Right lobe of liver (tissue), 6 donors: Measurements from ENCODE around the gene CXCR1. TPM values are rescaled to one million over a fixed set of nuclear protein-coding genes. Genes with fewer than 3 reads are reported as not detected.
A peak's percentile ranks its signal among the peaks of the same experiment; 100 is the strongest.

ENCODE experiments used
- ATAC-seq, 4 donors: fragments of 200-7000 bp; cut with Tn5 transposase; one replicate each; pipeline ENCODE4 v1.9.1; 2020; ENCODE audit warnings: mild to moderate bottlenecking in 4 of 4, moderate library complexity in 4 of 4
- DNase-seq, 3 donors: peaks; one replicate each; pipeline ENCODE4 v3.0.0-alpha.2; 2020
- H3K27ac ChIP-seq, 3 donors: fragments of 200-600 bp; one replicate each; pipeline ENCODE4 v1.8.0; 2022
- H3K27me3 ChIP-seq, 2 donors: fragments of 200-600 bp; one replicate each; pipeline ENCODE4 v1.8.0; 2022
- H3K36me3 ChIP-seq, 4 donors: fragments of 200-600 bp; sonication (generic) in 1 of 4; one replicate each; pipeline versions ENCODE4 v1.5.1 to v1.8.0; 2017 to 2022; ENCODE audit warnings: control low read depth in 1 of 4
- H3K4me1 ChIP-seq, 4 donors: fragments of 200-600 bp; sonication (generic) in 1 of 4; one replicate each; pipeline versions ENCODE4 v1.5.1 to v1.8.0; 2017 to 2022; ENCODE audit warnings: control low read depth in 1 of 4
- H3K4me3 ChIP-seq, 3 donors: fragments of 200-600 bp; one replicate each; pipeline ENCODE4 v1.8.0; 2022
- H3K9me3 ChIP-seq, 4 donors: fragments of 200-600 bp; sonication (generic) in 1 of 4; one replicate each; pipeline versions ENCODE4 v1.5.1 to v1.8.0; 2017 to 2022; ENCODE audit warnings: control low read depth in 1 of 4
- POLR2A ChIP-seq: fragments of 450-650 bp; IDR thresholded peaks from one replicate; pipeline ENCODE4 v1.6.1; 2017; ENCODE audit warnings: antibody characterized with exemption, mild to moderate bottlenecking
- WGBS: methylation state at CpG from one replicate; pipeline ENCODE4 v1.1.6; 2018; ENCODE audit warnings: low coverage, low lambda C conversion rate; ENCODE audit not compliant: insufficient coverage; ENCODE audit errors: missing lambda C conversion rate; 5-methylcytosine and 5-hydroxymethylcytosine counted together
- intact Hi-C, 2 donors: fragments of 100-400 bp; cut with DNase I; formaldehyde crosslinking; loops; one replicate each; pipeline versions ENCODE4 v1.11.2 to v1.14.1; 2022
- total RNA-seq, 6 experiments: library from RNA; depleted of rRNA in 2 of 6; stranded (reverse); fragments of >200 nt in 2 of 6; fragmentation: NEBNext Ultra II Directional in 3 of 6; extraction: Animal tissue kit (Norgen Biotek cat#: 25700) in 3 of 6; gene quantifications; one replicate each; pipeline versions ENCODE4 v1.1.0 to v1.2.4, GENCODE V29; 2016 to 2023
- TF ChIP-seq, protein P1 (sequence below), 4 donors: fragments of 200-600 bp in 3 of 4; fragments of 450-650 bp in 1 of 4; IDR thresholded peaks; one replicate each; pipeline versions ENCODE4 v1.5.1 to v1.8.0; 2016 to 2022; ENCODE audit warnings: antibody characterized with exemption in 4 of 4, mild to moderate bottlenecking in 2 of 4
- donor health status: DM: no; HTN: yes; CAD: no.
- donor health status: DM: no; HTN: no; CAD: no.
- donor health status: DM: no; HTN: no; CAD: no.
- donor health status: DM: no; HTN: yes; CAD: no.
- donor health status: DM: no; HTN: yes; CAD: no.

The CXCR1 gene
- total RNA-seq, 6 experiments from 2014 or later: 0.40 to 1.6 (median 0.74) TPM

DNA sequence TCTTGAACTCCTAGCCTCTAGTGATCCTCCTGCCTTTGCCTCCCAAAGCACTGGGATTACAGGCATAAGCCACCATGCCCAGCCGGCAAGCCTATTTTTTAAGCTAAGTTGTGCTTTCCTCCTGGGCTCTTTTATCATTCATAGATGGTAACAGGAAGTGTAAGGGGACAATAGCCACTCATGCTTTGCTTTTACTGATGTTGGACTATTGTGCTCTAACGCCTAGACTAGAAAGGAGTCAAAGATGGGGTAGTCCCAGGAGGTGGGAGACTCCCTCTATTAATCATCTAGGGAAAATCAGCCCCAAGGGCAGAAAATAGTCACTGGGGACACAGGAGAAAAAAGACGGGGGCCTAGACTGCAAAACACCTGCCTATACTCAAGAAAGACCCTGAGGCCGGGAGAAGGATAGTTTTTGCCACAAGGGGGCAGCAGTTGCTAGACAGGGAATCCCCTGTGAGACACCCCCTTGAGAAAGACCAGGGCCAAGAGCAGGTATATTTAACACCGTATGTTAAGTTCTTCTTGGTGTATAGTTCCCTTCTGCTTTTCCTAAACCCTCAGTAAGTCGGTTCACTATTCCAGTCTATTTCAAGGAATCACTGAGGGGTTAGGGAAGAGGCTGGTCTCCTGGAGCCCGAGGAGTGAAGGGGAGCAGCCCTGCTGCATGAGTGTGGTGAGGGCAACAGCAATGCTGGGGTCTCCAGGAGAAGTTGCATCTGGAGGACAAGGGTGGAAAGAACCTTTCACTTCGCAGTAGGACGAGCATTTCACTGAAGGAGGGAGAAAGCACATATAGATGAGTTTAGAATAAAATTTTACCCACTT lies 2.1 kb upstream of the CXCR1 start:
- intact Hi-C loops: no loop called here
- no peak for TF ChIP-seq POLR2A
- TF ChIP-seq, protein P1, sequence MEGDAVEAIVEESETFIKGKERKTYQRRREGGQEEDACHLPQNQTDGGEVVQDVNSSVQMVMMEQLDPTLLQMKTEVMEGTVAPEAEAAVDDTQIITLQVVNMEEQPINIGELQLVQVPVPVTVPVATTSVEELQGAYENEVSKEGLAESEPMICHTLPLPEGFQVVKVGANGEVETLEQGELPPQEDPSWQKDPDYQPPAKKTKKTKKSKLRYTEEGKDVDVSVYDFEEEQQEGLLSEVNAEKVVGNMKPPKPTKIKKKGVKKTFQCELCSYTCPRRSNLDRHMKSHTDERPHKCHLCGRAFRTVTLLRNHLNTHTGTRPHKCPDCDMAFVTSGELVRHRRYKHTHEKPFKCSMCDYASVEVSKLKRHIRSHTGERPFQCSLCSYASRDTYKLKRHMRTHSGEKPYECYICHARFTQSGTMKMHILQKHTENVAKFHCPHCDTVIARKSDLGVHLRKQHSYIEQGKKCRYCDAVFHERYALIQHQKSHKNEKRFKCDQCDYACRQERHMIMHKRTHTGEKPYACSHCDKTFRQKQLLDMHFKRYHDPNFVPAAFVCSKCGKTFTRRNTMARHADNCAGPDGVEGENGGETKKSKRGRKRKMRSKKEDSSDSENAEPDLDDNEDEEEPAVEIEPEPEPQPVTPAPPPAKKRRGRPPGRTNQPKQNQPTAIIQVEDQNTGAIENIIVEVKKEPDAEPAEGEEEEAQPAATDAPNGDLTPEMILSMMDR (IDR thresholded peaks at IDR 0.05): peak; percentile 28 to 70 (median 63)
- Histone ChIP-seq H3K36me3 (no peaks in the 10 kb centered on the region), H3K9me3 (no peaks in the 10 kb centered on the region), H3K4me3 (no peak overlapping the region), H3K27ac (no peak overlapping the region), H3K27me3 (no peaks in the 10 kb centered on the region), H3K4me1 (no peaks in the 10 kb centered on the region)
- DNase-seq (peak in 1 of 3 donors; percentile 30), ATAC-seq (peak; percentile 47 to 69 (median 53))
- 39% methylated on average over 8 of the region's 9 CpGs for WGBS

DNA sequence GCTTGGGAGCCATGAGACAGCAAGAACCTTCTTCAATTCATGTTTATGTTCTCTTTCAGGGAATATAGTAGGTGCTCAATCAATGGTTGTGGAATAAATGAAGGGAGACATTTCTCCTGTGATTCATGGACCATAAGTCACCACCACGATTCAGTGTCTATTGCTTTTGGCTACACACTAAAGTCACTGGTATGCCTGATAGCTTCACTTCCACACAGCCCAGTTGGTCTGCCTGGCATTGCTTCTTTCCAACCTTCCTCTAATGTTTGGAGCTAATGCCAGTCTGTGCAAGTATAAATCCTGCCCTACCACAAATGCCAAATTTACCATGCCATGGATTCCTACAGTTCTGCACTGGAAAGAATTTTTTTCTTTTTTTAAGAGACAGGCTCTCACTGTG lies 1.3 kb upstream of the CXCR1 start:
- TF ChIP-seq, protein P1 (IDR thresholded peaks at IDR 0.05): no peak
- TF ChIP-seq POLR2A: no peak
- no peak overlapping the region for H3K4me3 ChIP-seq
- intact Hi-C loops: no loop called here
- H3K36me3 ChIP-seq: no peaks in the 10 kb centered on the region
- H3K27ac ChIP-seq: no peak overlapping the region
- H3K9me3 ChIP-seq: no peaks in the 10 kb centered on the region
- no peaks in the 10 kb centered on the region for H3K27me3 ChIP-seq
- DNase-seq (no peak), ATAC-seq (no peak)
- 47% methylated on average over 1 of the region's 1 CpG for WGBS
- no peaks in the 10 kb centered on the region for H3K4me1 ChIP-seq

DNA sequence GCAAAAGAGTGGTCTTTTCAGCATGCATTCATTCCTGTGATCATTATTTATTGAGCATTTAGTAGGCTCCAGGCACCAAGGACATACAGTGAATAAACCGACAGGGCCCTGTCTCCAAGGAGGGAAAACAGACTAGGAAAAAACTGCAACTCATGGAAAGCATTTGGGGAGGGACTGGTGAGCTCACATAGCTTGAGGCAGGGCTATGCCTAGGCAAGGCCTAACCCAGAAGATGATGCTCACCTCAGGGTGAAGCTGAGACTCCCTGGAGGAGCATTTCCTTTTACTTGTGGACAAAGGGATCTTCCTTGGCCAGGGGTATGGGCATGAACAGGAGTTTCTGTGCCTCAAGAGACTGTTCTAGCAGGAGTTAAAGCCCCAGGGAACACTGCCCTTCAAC lies 3.9 kb downstream of the CXCR1 start:
- Histone ChIP-seq H3K27ac (no peak overlapping the region), H3K36me3 (no peaks in the 10 kb centered on the region), H3K4me3 (no peak overlapping the region), H3K9me3 (no peaks in the 10 kb centered on the region), H3K4me1 (no peaks in the 10 kb centered on the region), H3K27me3 (no peaks in the 10 kb centered on the region)
- intact Hi-C loops: no loop called here
- no peak for DNase-seq
- WGBS: 83% methylated on average over 1 of the region's 1 CpG
- TF ChIP-seq, protein P1 (IDR thresholded peaks at IDR 0.05): no peak
- TF ChIP-seq POLR2A: no peak
- no peak for ATAC-seq

DNA sequence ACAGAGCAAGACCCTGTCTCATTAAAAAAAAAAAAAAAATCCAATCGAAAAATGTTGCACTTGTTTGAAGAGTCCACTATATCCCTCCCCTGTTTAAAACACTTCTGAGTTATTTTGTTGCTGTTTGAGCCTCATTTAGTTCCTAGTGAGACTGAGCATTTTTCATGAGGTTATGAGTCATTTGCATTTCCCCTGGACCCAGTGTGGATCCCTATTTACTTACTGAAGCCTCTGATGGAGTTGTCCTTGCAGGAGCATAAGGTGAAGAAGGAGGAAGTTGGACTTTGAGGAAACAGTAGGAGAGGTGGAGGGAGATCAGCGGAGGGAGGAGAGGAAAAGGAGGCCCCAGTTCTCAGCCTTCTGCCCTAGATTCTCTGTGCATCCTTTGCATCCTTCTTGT lies 5.1 kb downstream of the CXCR1 start:
- H3K9me3 ChIP-seq: no peaks in the 10 kb centered on the region
- H3K27me3 ChIP-seq: no peaks in the 10 kb centered on the region
- DNase-seq (no peak), ATAC-seq (no peak)
- no peaks in the 10 kb centered on the region for H3K36me3 ChIP-seq
- no peaks in the 10 kb centered on the region for H3K4me1 ChIP-seq
- H3K4me3 ChIP-seq: no peak overlapping the region
- WGBS: 66% methylated on average over 2 of the region's 2 CpGs
- no peak overlapping the region for H3K27ac ChIP-seq
- intact Hi-C loops: no loop called here
- TF ChIP-seq, protein P1 (IDR thresholded peaks at IDR 0.05): no peak
- no peak for TF ChIP-seq POLR2A
